ENCODE results near the gene ATXN2.

- TF ChIP-seq POLR2A (IDR thresholded peaks at IDR 0.05) (no peak), CTCF (IDR thresholded peaks at IDR 0.05 in 8 of 11, conservative IDR thresholded peaks at IDR 0.05 in 3 of 11) (no peak), POLR2AphosphoS5 (IDR thresholded peaks at IDR 0.05) (no peak)
Observed at GRCh38 chr12:111454311-111454710, 144.8 kb downstream of the ATXN2 start.
